Natural killer cell (primary cell): ENCODE measurements around the gene CTIF. TPM values are rescaled to one million over a fixed set of nuclear protein-coding genes. Genes with fewer than 3 reads are reported as not detected.

ENCODE experiments used
- ATAC-seq, 3 donors: fragments of 150-1000 bp in 2 of 3; fragments of 200-7000 bp in 1 of 3; cut with Tn5 transposase; 1 replicate in 1 of 3; 2 replicates in 2 of 3; pipeline ENCODE4 v1.10.0; 2021; ENCODE audit warnings: mild to moderate bottlenecking in 2 of 3, moderate library complexity in 2 of 3
- DNase-seq, 2 donors: peaks; one replicate each; pipeline versions ENCODE4 v3.0.0 to v3.0.0-alpha.2; 2013 to 2021; ENCODE audit warnings: mixed read lengths in 1 of 2
- H3K27ac ChIP-seq: one replicate; pipeline ENCODE4 v1.5.1; 2013; ENCODE audit warnings: mild to moderate bottlenecking, low read length
- H3K27me3 ChIP-seq: one replicate; pipeline ENCODE4 v1.6.1; 2013; ENCODE audit warnings: low read length; ENCODE audit not compliant: control insufficient read depth, insufficient read depth
- H3K36me3 ChIP-seq: one replicate; pipeline ENCODE4 v1.6.1; 2013; ENCODE audit warnings: low read length; ENCODE audit not compliant: control insufficient read depth, insufficient read depth
- H3K4me1 ChIP-seq: one replicate; pipeline ENCODE4 v1.6.1; 2013; ENCODE audit warnings: low read length; ENCODE audit not compliant: control insufficient read depth, insufficient read depth
- H3K4me3 ChIP-seq: one replicate; pipeline ENCODE4 v1.5.1; 2013; ENCODE audit warnings: low read length
- H3K9me3 ChIP-seq: one replicate; pipeline ENCODE4 v1.6.1; 2013; ENCODE audit warnings: low read length; ENCODE audit not compliant: control insufficient read depth, insufficient read depth
- H3K27ac Mint-ChIP-seq, 2 donors: one replicate each; pipeline ENCODE4 v1.8.0; 2022; ENCODE audit warnings: mild to moderate bottlenecking in 2 of 2, mixed read lengths in 2 of 2, moderate library complexity in 1 of 2
- H3K27me3 Mint-ChIP-seq, 2 donors: one replicate each; pipeline ENCODE4 v1.8.0; 2022; ENCODE audit warnings: low read depth in 2 of 2, mixed read lengths in 2 of 2
- H3K36me3 Mint-ChIP-seq: one replicate; pipeline ENCODE4 v1.8.0; 2022; ENCODE audit warnings: mixed read lengths
- H3K4me1 Mint-ChIP-seq, 2 donors: one replicate each; pipeline ENCODE4 v1.8.0; 2022; ENCODE audit warnings: mixed read lengths in 2 of 2
- H3K4me3 Mint-ChIP-seq: one replicate; pipeline ENCODE4 v1.8.0; 2022; ENCODE audit warnings: mild to moderate bottlenecking, moderate library complexity, mixed read lengths
- H3K9me3 Mint-ChIP-seq, 2 donors: one replicate each; pipeline ENCODE4 v1.8.0; 2022; ENCODE audit warnings: mixed read lengths in 2 of 2
- WGBS: methylation state at CpG from one replicate; pipeline ENCODE4 v1.1.7; 2013; ENCODE audit warnings: missing lambda C conversion rate; ENCODE audit not compliant: insufficient coverage; 5-methylcytosine and 5-hydroxymethylcytosine counted together
- intact Hi-C: fragments of 100-400 bp; cut with micrococcal nuclease; formaldehyde crosslinking; loops from one replicate; pipeline ENCODE4 v1.14.2; 2022
- total RNA-seq, 4 donors: library from RNA; stranded (reverse); fragments of 120-200 nt in 1 of 4; gene quantifications; one replicate each; pipeline versions ENCODE4 v1.2.3 to v1.2.4, GENCODE V29; 2013 to 2022
- TF ChIP-seq, protein P1 (sequence below): fragments of 200-600 bp; IDR thresholded peaks from one replicate; pipeline ENCODE4 v1.8.0; 2022; ENCODE audit warnings: antibody characterized with exemption

CTIF gene
- total RNA-seq, 3 donors from 2014 or later (not counting 1 experiment from before 2014, with no cell fraction given), result 6.9 to 10.2 (median 8.2) TPM

GRCh38 chr18:48557640-48558174 is 18.9 kb downstream of the CTIF start:
- H3K27me3 Mint-ChIP-seq, result no peaks in the 10 kb centered on the region
- no peak overlapping the region for H3K27ac Mint-ChIP-seq
- no peaks in the 10 kb centered on the region for H3K9me3 Mint-ChIP-seq
- no peak for ATAC-seq
- no peaks in the 10 kb centered on the region for H3K9me3 ChIP-seq
- H3K4me3 ChIP-seq, result no peak overlapping the region
- DNase-seq, result no peak
- TF ChIP-seq, protein P1, sequence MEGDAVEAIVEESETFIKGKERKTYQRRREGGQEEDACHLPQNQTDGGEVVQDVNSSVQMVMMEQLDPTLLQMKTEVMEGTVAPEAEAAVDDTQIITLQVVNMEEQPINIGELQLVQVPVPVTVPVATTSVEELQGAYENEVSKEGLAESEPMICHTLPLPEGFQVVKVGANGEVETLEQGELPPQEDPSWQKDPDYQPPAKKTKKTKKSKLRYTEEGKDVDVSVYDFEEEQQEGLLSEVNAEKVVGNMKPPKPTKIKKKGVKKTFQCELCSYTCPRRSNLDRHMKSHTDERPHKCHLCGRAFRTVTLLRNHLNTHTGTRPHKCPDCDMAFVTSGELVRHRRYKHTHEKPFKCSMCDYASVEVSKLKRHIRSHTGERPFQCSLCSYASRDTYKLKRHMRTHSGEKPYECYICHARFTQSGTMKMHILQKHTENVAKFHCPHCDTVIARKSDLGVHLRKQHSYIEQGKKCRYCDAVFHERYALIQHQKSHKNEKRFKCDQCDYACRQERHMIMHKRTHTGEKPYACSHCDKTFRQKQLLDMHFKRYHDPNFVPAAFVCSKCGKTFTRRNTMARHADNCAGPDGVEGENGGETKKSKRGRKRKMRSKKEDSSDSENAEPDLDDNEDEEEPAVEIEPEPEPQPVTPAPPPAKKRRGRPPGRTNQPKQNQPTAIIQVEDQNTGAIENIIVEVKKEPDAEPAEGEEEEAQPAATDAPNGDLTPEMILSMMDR, result no peak
- no peak overlapping the region for H3K4me3 Mint-ChIP-seq
- H3K27ac ChIP-seq, result no peak overlapping the region
- no peaks in the 10 kb centered on the region for H3K36me3 ChIP-seq
- no peaks in the 10 kb centered on the region for H3K4me1 ChIP-seq
- no peaks in the 10 kb centered on the region for H3K27me3 ChIP-seq
- H3K4me1 Mint-ChIP-seq, result peaks cover 0 to under 1% of the 10 kb centered on the region in 2 donors
- H3K36me3 Mint-ChIP-seq, result no peaks in the 10 kb centered on the region
- intact Hi-C loops, result no loop called here
- 100% methylated on average over 1 of the region's 2 CpGs for whole genome bisulfite sequencing

GRCh38 chr18:48558248-48558647 is 19.4 kb downstream of the CTIF start:
- Histone ChIP-seq H3K9me3 (no peaks in the 10 kb centered on the region), H3K4me3 (no peak overlapping the region), H3K27me3 (no peaks in the 10 kb centered on the region), H3K27ac (no peak overlapping the region), H3K4me1 (no peaks in the 10 kb centered on the region), H3K36me3 (no peaks in the 10 kb centered on the region)
- DNase-seq (no peak), ATAC-seq (no peak)
- TF ChIP-seq, protein P1, result no peak
- intact Hi-C loops, result no loop called here
- no peak overlapping the region for H3K27ac Mint-ChIP-seq
- no peaks in the 10 kb centered on the region for H3K9me3 Mint-ChIP-seq
- H3K27me3 Mint-ChIP-seq, result no peaks in the 10 kb centered on the region
- no peak overlapping the region for H3K4me3 Mint-ChIP-seq
- 91% methylated on average over 1 of the region's 2 CpGs for WGBS
- no peaks in the 10 kb centered on the region for H3K36me3 Mint-ChIP-seq
- H3K4me1 Mint-ChIP-seq, result peaks cover 0 to 6% of the 10 kb centered on the region in 2 donors

DNA sequence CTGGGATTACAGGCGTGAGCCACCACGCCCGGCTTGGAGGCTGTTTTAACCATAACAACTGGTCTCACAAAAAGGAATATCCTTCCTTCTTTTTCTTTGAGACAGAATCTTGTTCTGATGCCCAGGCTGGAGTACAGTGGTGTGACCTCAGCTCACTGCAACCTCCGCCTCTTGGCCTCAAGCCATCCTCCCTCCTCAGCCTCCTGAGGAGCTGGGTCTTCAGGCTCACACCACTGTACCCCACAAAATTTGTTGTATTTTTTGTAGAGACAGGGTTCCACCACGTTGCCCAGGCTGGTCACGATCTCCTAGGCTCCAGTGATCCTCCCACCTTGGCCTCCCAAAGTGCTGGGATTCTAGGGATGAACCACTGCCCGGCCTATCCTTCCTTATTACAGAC is 21.7 kb downstream of the CTIF start:
- H3K9me3 Mint-ChIP-seq, result no peaks in the 10 kb centered on the region

More for the DNA sequence above, 21.7 kb downstream of the CTIF start:
- H3K4me3 ChIP-seq, result no peak overlapping the region
- no peaks in the 10 kb centered on the region for H3K27me3 ChIP-seq
- H3K27ac Mint-ChIP-seq, result no peak overlapping the region
- H3K36me3 Mint-ChIP-seq, result no peaks in the 10 kb centered on the region
- no peak overlapping the region for H3K27ac ChIP-seq
- no peaks in the 10 kb centered on the region for H3K36me3 ChIP-seq
- ATAC-seq (no peak), DNase-seq (no peak)
- TF ChIP-seq, protein P1, result no peak
- 94% methylated on average over 7 of the region's 7 CpGs for WGBS
- no peaks in the 10 kb centered on the region for H3K4me1 ChIP-seq
- no peaks in the 10 kb centered on the region for H3K9me3 ChIP-seq
- H3K4me3 Mint-ChIP-seq, result no peak overlapping the region
- peaks cover 5 to 13% of the 10 kb centered on the region in 2 donors for H3K4me1 Mint-ChIP-seq
- H3K27me3 Mint-ChIP-seq, result no peaks in the 10 kb centered on the region
- intact Hi-C loops, result no loop called here
